GM23338 (cell line): ENCODE results near the gene RMI2.

Source experiments
- CREB1 ChIP-seq: fragments of 250-450 bp; sonication (Bioruptor Pico); IDR thresholded peaks from 2 replicates; pipeline ENCODE4 v1.5.0; 2020; ENCODE audit warnings: low read depth, mild to moderate bottlenecking, moderate library complexity
- EZH2 ChIP-seq: fragments of 200-600 bp; sonication (generic); IDR thresholded peaks from one replicate; pipeline ENCODE4 v1.8.0; 2017; ENCODE audit warnings: antibody characterized with exemption, mild to moderate bottlenecking, low read depth; ENCODE audit not compliant: unreplicated experiment
- EZH2phosphoT487 ChIP-seq: fragments of 200-600 bp; sonication (generic); IDR thresholded peaks from one replicate; pipeline ENCODE4 v1.8.1; 2018; ENCODE audit warnings: antibody characterized with exemption; ENCODE audit not compliant: unreplicated experiment
- JUNB ChIP-seq: IDR thresholded peaks from one replicate; pipeline ENCODE4 v1.6.1; 2016; ENCODE audit warnings: antibody characterized with exemption; ENCODE audit not compliant: unreplicated experiment
- POLR2AphosphoS5 ChIP-seq: IDR thresholded peaks from 2 replicates; pipeline ENCODE4 v1.6.1; 2016; ENCODE audit warnings: antibody characterized with exemption, low read depth
- ZNF331 ChIP-seq: fragments of 250-450 bp; sonication (Bioruptor Pico); IDR thresholded peaks from 2 replicates; pipeline ENCODE4 v1.5.0; 2020; ENCODE audit warnings: low read depth, mild to moderate bottlenecking, moderate library complexity
- TF ChIP-seq, protein P1 (sequence below), 2 experiments: fragments of 200-600 bp in 1 of 2; sonication (generic) in 1 of 2; conservative IDR thresholded peaks; 2 replicates each; pipeline versions ENCODE4 v1.5.1 to v1.6.1; 2016 to 2017; ENCODE audit warnings: antibody characterized with exemption in 2 of 2, low read depth in 2 of 2, mild to moderate bottlenecking in 2 of 2, moderate library complexity in 1 of 2
- TF ChIP-seq, protein P2 (sequence below): IDR thresholded peaks from 2 replicates; pipeline ENCODE4 v1.6.1; 2016; ENCODE audit warnings: antibody characterized with exemption
- TF ChIP-seq, protein P3 (sequence below): IDR thresholded peaks from one replicate; pipeline ENCODE4 v1.6.1; 2018; ENCODE audit warnings: antibody characterized with exemption; ENCODE audit not compliant: unreplicated experiment

DNA sequence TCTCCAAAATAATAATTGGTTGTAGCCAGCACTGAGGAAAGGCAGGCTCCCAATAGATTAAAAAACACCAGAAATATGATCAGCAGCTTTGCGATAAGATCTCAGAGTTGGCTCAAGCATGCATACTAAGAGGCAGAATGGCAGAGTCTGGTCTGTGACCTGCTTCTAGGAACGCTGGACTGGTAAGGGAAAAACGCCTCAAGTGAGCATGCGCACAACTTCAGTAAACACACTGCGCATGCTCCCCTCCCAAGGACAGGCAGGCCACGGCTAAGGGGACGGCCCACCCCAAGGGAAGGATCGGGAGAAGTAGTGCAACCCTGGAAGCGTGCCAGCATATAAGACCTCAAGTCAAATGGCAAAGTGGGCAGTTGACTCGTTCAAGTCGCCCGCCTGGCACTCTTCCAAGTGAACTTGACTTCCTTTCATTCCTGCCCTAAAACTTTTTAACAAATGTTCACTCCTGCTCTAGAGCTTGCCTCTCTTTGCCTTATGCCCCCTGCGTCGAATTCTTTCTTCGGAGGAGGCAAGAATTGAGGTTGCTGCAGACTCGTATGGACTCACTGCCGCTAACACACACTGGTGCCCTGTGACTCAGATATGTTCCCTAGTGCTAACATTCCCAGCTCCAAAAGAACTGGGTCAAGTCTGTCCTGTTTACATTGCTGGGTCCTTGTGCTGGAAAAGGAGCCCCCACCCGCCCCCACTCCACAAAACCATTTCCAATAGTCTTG is 41.7 kb upstream of the RMI2 start:
- TF ChIP-seq POLR2AphosphoS5, result no peak
- no peak for TF ChIP-seq EZH2
- TF ChIP-seq, protein P1, sequence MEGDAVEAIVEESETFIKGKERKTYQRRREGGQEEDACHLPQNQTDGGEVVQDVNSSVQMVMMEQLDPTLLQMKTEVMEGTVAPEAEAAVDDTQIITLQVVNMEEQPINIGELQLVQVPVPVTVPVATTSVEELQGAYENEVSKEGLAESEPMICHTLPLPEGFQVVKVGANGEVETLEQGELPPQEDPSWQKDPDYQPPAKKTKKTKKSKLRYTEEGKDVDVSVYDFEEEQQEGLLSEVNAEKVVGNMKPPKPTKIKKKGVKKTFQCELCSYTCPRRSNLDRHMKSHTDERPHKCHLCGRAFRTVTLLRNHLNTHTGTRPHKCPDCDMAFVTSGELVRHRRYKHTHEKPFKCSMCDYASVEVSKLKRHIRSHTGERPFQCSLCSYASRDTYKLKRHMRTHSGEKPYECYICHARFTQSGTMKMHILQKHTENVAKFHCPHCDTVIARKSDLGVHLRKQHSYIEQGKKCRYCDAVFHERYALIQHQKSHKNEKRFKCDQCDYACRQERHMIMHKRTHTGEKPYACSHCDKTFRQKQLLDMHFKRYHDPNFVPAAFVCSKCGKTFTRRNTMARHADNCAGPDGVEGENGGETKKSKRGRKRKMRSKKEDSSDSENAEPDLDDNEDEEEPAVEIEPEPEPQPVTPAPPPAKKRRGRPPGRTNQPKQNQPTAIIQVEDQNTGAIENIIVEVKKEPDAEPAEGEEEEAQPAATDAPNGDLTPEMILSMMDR (conservative IDR thresholded peaks at IDR 0.05; ENCODE audit: low read depth in 2 of 2), result no peak
- TF ChIP-seq, protein P2, sequence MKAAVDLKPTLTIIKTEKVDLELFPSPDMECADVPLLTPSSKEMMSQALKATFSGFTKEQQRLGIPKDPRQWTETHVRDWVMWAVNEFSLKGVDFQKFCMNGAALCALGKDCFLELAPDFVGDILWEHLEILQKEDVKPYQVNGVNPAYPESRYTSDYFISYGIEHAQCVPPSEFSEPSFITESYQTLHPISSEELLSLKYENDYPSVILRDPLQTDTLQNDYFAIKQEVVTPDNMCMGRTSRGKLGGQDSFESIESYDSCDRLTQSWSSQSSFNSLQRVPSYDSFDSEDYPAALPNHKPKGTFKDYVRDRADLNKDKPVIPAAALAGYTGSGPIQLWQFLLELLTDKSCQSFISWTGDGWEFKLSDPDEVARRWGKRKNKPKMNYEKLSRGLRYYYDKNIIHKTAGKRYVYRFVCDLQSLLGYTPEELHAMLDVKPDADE, result no peak
- no peak for TF ChIP-seq JUNB
- no peak for TF ChIP-seq CREB1 (CRISPR knock-in tag)
- no peak for TF ChIP-seq EZH2phosphoT487
- TF ChIP-seq, protein P3, sequence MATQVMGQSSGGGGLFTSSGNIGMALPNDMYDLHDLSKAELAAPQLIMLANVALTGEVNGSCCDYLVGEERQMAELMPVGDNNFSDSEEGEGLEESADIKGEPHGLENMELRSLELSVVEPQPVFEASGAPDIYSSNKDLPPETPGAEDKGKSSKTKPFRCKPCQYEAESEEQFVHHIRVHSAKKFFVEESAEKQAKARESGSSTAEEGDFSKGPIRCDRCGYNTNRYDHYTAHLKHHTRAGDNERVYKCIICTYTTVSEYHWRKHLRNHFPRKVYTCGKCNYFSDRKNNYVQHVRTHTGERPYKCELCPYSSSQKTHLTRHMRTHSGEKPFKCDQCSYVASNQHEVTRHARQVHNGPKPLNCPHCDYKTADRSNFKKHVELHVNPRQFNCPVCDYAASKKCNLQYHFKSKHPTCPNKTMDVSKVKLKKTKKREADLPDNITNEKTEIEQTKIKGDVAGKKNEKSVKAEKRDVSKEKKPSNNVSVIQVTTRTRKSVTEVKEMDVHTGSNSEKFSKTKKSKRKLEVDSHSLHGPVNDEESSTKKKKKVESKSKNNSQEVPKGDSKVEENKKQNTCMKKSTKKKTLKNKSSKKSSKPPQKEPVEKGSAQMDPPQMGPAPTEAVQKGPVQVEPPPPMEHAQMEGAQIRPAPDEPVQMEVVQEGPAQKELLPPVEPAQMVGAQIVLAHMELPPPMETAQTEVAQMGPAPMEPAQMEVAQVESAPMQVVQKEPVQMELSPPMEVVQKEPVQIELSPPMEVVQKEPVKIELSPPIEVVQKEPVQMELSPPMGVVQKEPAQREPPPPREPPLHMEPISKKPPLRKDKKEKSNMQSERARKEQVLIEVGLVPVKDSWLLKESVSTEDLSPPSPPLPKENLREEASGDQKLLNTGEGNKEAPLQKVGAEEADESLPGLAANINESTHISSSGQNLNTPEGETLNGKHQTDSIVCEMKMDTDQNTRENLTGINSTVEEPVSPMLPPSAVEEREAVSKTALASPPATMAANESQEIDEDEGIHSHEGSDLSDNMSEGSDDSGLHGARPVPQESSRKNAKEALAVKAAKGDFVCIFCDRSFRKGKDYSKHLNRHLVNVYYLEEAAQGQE, result no peak
- no peak for TF ChIP-seq ZNF331 (CRISPR knock-in tag)
